Superior temporal gyrus (tissue), 1 donor: ENCODE data around the gene GPR150.
"Not testable (repeated sequence)": the region's sequence is repeated elsewhere in the genome, so short reads cannot be mapped to it uniquely, and the experiment has no call there.

Source experiments
- DNase-seq: peaks from one replicate; pipeline ENCODE4 v3.0.0-alpha.2; 2016; ENCODE audit errors: extremely low spot score

GPR150 gene

GRCh38 chr5:95623706-95624105 is 3.8 kb downstream of the GPR150 start:
- DNase-seq: no peak

DNA sequence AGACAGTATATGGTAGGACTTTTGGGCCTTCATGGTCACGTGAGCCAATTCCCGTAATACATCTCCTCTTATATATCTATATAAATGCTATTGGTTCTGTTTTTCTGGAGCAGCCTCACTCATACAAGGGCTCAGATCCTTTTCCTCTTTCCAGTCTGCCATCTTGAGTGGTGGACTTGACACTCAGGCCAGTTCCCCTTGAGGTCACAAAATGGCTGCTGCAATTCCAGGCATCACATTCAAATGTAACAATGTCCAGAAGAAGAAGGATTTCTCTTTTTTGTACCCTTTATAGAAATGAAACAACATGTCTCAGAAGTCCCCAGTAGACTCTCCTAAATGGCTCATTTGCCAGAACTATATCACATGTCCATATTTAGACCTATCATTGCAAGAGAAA is 4.5 kb downstream of the GPR150 start:
- DNase-seq: no peak

DNA sequence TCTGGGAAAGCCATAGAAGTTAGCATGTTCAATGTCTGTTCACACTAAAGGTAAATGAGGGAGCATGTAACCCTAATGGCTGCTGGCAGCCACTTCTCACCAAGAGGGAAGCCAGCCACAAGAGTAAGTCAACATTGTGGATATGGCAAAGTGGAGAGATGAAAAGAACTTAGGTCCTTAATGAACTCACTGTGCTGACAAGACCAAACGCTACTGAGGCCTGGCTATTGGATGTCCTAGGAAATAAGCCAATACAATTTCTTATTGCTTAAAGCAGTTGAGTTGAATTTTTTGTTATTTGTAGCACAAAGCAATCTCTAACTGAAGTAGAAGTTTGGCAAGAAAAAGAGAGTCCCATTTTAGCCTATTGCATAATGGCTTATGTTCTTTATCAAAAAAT is 6.8 kb downstream of the GPR150 start:
- peak; percentile 35 for DNase-seq

DNA sequence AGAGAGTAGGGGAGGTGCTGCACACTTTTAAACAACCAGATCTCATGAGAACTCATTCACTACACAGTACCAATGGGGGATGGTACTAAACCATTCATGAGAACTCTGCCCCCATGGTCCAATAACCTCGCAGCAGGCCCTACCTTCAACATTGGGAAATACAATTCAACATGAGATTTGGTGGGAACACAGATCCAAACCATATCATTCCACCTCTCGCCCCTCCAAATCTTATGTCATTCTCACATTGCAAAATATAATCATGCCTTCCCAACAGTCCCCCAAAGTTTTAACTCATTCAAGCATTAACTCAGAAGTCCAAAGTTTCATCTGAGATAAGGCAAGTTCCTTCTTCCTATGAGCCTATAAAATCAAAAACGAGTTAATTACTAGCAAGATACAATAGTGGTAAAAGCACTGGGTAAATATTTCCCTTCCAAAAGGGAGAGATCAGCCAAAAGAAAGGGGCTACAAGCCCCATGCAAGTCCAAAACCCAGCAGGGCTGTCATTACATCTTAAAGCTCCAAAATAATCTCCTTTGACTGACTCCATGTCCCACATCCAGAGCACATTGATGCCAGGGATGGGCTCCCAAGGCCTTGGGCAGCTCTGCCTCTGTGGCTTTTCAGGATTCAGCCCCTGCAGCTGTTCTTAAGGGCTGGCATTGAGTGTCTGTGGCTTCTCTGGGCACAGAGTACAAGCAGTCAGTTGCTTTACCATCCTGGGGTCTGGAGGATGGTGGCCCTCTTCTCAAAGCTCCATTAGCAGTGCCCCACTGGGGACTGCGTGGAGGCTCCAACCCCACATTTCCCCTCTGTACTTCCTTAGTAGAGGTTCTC is 8.3 kb downstream of the GPR150 start:
- DNase-seq: no peak

DNA sequence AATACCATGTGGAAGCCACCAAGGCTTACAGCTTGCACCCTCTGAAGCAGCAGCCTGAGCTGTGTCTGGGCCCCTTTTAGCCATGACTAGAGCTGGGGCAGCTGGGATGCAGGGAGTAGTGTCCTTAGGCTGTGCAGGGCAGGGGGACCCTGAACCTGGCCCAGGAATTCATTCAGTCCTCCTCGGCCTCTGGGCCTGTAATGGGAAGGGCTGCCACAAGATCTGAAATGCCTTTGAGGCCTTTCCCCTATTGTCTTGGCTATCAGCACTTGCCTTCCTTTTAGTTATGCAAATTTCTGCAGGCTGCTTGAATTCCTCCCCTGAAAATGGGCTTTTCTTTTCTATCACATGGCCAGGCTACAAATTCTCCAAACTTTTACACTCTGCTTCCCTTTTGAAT is 9.0 kb downstream of the GPR150 start:
- no peak for DNase-seq

DNA sequence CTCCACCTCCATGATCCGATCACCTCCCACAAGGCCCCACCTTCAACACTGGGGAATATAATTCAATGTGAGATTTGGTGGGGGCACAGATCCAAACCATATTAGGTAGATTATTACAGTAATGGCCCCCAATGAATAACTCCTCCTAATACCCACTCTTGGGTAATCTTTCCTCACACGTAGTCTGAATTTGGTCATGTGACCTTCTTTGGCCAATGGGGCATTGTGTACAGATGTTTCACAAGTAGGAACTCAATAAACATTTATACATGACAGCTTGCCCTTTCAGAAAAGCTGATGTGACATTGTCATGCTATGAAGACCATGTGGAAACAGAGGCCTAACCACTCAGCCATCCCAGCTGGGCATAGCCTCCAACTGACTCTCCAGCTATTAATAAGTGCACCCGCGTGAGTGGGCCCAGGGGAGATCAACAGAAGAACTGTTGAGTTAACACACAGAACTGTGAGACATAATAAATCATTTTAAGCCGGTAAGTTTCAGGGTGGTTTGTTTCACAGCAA is 10.6 kb downstream of the GPR150 start:
- DNase-seq: no peak

DNA sequence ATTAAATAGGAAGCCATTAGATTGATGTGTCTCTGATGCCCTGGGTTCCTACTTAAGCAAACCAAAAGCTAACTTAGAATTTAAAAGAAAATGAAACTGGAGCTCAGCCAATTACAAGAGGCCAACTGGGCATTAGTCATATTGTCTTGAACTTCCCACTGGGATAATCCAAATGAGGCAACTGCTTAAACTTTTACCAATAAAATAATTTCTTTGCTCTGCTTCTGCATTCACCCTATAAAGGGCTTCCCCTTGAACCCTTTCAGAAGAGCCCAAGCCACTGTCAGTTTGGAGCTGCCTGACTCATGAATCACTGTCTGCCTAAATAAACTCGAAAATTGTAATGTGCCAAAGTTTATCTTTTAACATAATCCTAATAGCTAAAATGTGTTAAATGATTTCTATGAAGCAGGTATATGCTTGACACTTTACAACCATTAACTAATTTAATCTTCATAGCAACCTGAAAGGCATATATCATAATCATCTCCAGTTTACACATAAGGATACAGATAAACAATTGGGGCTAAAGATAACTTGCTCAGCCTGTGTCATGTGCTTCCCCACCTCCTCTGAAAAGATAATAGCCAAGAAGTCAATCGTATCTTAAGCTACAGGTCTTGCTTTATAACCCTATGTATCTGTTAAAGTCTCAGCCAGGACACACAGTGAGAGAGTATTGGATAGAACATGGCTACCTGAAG is 11.5 kb downstream of the GPR150 start:
- DNase-seq: no peak

- no peak for DNase-seq
These were observed 12.2 kb downstream of the GPR150 start for GRCh38 chr5:95631991-95632675.

DNA sequence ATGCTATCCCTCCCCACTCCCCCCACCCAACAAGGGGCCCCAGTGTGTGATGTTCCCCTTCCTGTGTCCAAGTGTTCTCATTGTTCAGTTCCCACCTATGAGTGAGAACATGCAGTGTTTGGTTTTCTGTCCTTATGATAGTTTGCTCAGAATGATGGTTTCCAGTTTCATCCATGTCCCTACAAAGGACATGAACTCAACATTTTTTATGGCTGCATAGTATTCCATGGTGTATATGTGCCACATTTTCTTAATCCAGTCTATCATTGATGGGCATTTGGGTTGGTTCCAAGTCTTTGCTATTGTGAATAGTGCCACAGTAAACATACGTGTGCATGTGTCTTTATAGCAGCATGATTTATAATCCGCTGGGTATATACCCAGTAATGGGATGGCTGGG is 13.1 kb downstream of the GPR150 start:
- not testable (repeated sequence) for DNase-seq

DNA sequence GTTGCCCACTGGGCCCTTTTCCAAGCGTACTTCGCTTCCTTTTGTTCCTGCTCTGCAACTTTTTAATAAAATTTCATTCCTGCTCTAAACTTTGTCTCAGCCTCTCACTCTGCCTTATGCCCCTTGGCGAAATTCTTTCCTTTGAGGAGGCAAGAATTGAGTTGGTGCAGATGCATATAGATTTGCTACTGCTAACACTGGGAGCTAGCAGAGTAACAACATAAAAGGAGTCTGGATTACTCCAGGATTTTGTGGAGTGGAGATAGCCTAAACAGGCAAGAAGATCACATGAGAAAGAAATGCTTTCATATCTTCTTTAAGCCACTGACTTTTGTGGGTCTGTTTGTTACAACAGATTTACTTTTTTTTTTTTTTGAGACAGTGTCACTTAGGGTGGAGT is 13.8 kb downstream of the GPR150 start:
- no peak for DNase-seq

GRCh38 chr5:95634081-95634480 is 14.2 kb downstream of the GPR150 start:
- DNase-seq: no peak

DNA sequence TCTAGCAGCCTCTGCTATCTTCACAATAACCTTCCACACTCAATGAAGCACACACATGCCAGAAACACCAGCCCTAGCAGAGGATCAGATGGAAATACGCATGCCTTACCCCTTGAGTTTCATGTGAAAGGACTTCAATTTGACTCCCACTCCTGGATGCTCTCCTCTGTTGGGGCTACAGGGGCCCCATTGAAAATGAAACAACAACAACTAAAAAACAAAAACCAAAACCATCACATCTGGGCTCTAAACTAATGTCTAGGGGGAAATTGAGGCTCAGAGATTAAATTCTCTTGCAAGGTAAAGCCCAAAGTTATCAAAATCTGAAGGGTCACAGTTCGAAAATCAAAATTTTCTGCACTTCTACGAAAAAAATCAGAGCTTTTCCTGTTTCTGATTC is 18.7 kb downstream of the GPR150 start:
- DNase-seq: no peak

DNA sequence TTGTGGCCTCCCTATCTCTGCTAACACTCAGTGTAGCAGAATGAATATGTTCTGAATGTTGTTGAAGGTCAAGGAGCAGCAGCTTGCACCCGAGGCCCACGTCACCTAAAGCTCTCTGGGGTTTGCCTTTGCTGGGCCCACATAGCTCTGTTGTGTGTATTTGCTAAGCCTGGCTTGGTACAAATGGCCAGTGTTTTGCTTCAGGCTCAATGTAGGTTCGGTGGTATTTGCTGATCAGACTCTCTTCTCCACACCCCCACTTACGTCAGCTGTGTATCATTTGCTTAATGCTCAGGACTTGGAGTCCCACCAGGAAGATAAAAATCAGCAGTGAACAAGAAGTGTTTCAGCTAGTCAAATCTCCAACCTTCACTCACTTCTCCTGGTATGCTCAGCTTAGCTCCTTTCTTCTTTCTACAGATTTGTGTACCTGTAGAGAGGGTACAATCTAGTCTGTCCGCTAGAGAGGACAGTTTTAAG is 21.9 kb downstream of the GPR150 start:
- DNase-seq: no peak

GRCh38 chr5:95643152-95643551 is 23.3 kb downstream of the GPR150 start:
- DNase-seq: no peak

DNA sequence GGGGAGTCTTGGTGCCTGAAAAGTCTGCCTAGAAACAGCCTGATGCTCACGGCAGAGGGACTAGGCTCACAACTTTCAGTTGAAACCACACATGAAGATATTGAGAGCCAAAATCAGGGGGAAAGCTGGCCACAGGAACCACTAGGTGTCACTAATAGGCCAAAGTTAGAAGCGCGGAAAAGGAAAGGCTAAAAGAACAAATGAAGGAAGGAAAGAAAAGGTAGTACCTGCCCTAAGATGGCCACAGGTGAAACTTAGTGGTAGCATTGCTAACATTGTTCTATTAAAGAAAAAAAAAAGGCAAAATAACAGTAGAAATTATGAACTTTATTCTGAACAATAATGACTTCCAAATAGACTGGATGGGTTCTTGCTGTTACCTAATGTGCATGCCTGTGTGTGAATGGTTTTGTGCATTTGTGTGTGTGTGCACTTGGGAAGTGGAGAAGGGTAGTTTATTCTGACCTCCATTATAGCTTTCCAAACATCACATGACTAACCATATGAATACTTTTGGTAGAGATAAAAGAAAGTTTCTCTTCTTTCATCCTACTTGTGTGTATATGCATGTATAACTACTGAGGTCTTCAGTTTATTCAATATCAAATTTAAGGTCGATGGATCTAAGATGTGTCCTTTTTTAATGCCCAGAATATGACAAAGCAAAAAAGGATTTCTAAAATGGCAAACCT is 24.6 kb downstream of the GPR150 start:
- peak; percentile 87 for DNase-seq

- DNase-seq: not testable (repeated sequence)
These were observed 26.3 kb downstream of the GPR150 start for GRCh38 chr5:95646226-95646568.

- peak; percentile 96 for DNase-seq
These were observed 26.9 kb downstream of the GPR150 start, which contains the start of gene RFESD for GRCh38 chr5:95646569-95647431. TSS of gene RFESD (plus strand) at chr5:95646777. CDS start at chr5:95652272, 5,495 bp downstream.

DNA sequence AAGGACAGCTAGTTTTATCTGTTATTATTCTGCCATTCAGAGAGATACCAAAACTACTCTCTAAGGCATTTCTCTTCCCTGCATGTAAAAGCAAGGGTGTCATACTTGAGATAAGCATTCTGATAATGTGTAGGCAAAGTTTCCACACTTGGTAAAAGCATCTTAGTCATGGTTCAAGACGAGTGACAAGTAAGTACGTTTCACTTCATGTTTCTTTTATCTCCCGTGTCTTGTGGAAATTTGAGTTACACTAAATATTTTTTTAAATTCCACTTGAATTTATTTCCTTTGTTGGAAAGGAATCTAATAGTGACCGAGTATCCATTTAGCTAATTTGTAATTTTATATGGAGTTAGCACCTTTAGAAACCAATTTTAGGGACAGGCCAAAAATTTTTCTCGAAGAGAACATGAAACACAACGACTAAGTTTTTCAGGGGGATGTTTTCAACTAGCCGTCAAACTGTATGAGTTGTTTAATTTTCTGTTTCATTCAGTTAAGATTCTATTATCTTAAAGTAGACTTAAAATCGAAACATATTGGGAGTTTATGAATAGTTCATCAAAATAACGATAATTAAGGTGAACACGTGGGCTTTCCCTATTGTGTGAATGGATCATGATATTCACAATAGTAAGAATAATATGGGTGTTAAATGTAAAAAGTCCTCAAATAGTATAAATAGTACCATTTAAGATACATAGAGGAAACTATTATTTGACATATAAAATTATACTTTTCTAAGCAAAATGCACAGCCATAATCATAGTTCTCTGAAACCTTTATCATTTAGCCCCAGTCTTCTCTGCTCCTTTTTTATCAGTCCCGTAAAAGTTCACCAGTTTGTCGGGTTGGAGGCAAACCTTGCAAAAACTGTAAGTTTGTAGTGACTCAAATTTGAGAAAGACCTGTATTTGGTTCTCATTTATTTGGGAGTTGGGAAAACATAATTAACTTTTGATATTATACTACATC is 28.3 kb downstream of the GPR150 start:
- peak; percentile 46 for DNase-seq

- no peak for DNase-seq
These were observed 29.4 kb downstream of the GPR150 start for GRCh38 chr5:95649274-95649673.
